HG02885 (cell line): ENCODE measurements around the gene STK35.
"Not testable (repeated sequence)": the region's sequence is repeated elsewhere in the genome, so short reads cannot be mapped to it uniquely, and the experiment has no call there.

ENCODE experiments used
- ATAC-seq: cut with Tn5 transposase; IDR thresholded peaks from one replicate; pipeline ENCODE4 v1.9.1; 2021; ENCODE audit warnings: mild to moderate bottlenecking; ENCODE audit not compliant: unreplicated experiment, poor library complexity

STK35 gene

DNA sequence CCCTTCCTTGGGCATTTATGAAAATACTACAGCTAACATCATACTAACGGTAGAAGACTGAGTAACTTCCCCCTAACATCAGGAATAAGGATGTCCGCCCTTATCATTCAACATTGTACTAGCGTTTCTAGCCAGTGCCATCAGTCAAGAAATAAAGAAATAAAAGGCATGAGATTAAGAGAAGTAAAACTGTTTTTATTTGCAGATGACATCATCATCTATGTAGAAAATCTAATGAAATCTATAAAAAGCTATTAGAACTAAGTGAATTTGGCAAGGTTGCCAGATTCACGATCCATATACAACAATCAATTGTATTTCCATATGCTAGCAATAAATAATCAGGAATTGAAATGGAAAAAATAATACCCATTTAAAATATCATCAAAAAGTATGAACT lies 54.6 kb downstream of the STK35 start:
- ATAC-seq = no peak

DNA sequence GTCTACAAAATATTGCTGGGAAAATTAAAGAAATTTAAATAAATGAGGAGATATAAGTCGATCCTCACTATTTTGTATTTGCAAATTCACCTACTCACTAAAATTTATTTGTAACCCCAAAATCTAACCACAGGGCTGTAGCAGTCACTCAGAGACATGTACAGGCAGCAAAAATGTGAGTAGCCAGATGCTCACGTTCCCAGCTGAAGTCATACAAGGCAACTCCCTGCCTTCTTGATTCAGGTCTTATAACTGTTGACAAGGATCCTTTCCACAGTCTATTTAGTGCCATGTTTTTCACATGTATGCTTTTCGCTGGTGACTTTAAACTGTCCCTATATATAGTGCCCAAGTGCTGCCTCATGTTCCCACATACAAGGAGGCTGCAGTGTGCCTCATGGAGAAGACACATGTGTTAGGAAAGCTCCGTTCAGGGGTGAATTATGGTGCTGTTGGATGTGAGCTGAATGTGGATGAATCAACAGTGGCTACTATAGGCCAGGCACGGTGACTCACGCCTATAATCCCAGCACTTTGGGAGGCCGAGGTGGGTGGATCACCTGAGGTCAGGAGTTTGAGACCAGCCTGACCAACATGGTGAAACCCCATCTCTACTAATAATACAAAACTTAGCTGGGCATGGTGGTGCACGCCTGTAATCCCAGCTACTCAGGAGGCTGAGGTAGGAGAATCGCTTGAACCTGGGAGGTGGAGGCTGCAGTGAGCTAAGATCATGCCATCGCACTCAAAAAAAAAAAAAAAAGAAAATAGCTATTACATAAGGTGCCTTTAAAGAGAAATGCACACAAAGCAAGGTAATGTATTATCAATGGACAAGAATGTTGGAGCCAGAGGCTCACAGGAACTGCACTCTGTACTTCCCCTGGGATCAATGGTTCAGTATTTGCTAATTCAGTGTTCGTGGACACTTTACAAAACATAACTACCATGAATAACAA lies 55.3 kb downstream of the STK35 start:
- no peak for ATAC-seq

DNA sequence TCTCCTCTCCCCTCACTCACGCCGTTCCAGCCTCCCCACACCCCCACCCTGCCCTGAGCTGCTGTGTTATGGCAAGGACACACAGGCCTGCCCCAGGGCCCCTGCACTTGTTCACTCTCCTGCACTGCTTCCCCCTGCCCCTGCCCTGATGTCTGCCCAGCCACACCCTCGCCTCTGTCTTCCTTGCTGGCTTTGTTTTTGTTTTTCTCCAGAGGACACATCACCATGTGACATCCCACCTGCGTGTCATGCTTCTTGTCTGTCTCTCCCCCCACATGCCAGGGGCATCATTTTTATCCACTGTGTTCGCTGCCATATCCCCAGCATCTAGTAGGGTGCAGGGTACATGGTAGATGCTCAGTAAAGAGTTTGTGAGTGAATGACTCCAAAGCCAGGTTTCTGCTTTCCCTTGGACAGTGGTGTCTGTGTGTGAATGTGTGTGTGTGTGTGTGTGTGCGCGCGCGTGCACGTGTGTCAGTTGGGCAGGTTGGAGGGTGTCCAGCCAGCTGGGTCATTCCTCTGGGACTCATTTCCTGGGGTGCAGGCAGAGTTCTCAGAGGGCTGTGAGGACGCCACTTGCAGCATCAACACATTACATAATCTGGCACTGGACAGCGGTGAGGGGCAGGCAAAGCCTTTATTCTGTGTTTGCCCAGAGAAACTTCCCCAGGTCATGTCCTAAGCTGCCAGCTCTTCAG lies 60.6 kb downstream of the STK35 start:
- no peak for ATAC-seq

DNA sequence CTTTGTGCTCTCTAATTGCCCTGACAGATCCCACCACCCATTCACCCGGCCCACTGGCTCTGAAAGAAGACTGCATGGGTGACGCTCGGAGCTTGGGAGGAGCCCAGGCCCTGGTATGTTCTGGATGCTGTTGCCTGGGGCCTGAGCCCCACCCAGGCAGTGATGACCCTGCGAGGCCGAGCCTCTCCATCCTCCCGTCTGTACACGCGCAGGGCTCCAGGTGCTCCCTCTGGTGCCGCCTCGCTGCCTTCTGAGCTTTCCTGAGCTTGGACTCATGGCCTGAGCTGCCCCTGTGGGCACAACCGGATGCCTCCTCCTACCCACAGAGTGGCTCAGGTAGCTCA lies 61.2 kb downstream of the STK35 start:
- no peak for ATAC-seq

DNA sequence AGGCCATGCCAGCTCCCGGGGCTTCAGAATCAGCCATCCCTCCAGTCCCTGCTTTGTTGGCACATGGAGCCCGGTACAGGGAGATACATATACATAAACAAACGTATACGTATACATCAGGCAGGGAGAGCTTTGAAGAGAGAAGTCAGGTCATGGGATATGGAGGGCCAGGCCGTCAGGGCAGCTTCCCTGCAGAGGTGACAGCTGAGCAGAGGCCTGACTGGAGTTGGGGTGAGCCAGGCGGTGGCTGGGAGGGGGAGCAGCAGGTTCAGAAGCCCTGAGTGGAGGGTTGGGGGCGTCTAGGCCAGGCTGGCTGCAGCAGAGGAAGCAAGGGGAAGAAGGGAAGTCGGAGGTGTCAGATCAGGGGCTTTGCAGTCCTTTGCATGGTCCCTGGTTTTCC lies 61.7 kb downstream of the STK35 start:
- no peak for ATAC-seq

DNA sequence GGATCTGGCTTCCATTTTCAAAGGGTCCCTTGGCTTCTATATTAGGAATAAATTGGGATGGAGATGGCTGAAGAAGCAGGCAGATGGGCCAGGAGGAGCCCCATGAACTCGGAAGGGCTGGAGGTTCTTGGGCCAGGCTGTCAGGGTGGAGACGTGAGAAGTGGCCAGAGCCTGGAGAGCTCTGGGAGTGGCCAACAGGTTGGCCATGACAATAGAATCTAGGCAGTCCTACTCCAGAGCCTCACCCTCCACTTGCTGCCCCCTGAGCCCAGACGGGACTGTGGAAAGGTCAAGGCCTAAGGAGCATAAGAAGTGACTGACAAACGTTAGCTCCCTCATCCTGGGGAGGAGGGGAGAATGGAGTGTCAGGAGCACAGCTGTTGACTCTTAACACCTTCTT lies 62.1 kb downstream of the STK35 start:
- ATAC-seq = no peak

DNA sequence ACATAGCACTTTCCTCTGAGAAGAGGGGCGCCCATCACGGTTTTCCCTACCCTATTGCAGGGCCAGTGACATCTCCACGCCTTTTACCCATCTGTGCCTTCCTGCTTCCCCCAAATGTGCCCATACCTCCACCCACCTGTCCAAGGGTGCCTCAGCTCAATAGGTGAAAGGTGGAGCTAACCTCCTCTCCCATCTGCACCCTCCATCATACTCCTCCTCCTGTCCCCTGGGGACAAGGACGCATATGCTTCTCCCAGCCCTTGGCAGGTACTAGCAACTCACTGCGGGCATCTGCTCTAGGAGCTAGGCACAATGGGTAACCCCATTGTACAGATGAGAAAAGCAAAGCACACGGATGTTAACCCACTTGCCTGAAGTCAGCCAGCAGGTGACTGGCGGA lies 62.8 kb downstream of the STK35 start:
- no peak for ATAC-seq

DNA sequence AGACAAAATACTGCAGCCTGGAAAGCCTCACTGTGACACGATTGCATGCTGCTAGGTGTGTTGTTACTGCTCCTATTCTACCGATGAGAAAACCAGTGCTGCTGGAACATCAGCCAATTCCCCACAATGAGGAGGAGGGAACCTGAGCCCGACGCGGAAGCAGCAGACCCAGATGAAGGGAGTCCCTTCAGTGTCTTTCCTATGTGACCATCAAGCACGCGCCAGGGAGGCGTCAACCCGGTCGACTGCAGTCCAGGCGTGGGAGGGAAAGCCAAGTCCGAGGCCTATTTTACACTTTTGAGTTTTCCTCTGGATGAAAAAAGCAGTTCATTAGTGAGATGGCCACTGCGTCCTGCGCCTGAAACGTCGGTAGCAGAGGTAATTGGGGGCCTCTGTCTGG lies 63.3 kb downstream of the STK35 start:
- no peak for ATAC-seq

DNA sequence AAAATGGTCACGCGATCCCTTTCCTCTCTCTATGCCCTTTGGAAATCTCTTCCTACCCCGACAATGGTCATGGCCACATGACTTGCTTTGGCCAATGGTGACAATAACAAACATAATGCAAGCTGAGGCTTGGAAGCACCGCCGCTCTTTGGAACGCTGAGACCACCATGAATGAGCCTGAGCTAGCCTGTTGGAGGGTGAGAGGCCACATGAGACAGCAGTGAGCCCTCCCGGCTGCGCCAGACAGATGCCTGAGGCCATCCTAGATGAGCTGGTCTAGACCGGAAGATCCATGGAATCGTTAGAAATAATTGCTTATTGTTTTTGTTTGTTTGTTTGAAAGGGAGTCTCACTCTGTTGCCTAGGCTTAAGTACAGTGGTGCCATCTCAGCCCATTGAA lies 64.2 kb downstream of the STK35 start:
- ATAC-seq = no peak

DNA sequence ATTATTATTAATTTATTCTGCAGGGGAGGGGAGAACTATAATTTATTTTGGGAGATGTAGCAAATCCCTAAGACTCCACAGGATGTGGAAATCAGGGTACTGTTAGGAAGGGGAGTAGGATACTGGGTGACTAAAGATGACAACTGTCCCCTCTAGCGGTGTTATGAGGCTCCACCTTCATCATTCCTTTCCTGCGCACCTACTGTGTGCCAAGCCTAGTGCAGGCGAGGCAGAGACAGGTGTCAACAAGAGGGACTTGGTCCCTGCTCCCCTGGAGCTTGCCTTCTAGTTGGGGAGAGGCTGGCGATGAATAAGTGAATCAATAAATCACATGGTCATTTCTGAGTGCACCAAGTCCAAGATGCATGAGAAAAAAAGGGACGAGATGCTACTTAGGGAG lies 65.5 kb downstream of the STK35 start:
- ATAC-seq = no peak

DNA sequence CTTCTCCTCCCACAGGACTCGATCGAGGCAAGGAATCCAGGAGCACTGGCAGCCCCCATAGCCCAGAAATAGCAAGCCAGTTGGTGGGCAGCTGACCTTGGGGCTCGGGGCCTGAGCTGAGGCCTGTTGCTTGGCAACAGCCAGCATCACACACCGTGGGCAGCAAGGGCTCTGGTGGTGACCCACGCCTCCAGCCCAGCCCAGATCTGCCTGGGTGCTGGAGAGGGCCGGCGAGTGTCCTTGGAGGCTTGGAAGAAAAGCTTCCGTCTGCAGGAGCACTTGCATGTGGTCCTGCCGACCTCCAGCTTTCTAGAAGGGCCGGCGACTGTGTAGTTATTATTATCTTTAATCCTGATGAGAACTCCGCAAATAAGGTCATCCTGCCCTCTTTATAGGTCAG lies 67.3 kb downstream of the STK35 start:
- no peak for ATAC-seq

DNA sequence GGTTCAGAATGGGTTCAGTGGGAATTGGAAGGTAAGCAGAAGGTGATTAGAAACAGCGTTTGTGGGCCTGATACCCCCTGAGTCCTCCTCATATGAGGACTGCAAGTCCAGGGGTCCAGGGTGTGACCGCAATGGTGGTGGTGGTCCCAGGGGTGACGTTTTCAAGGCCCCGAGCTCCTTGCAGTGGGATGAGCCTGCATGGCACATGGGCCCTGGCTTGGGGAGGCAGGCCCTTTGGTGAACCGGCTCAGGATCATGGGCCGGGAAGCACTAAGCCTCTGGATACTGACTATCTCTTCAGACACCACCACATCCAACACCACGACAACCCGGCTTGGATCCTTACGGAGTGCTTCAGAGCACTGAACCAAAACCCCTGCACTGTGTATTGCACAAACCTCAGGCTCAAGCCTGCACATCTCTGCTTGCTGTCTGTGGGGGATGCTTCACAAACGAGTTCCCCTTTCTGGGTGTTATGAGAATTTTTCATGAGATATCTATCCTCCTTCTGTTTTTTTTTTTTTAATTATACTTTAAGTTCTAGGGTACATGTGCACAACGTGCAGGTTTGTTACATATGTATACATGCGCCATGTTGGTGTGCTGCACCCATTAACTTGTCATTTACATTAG lies 67.9 kb downstream of the STK35 start:
- ATAC-seq = no peak

DNA sequence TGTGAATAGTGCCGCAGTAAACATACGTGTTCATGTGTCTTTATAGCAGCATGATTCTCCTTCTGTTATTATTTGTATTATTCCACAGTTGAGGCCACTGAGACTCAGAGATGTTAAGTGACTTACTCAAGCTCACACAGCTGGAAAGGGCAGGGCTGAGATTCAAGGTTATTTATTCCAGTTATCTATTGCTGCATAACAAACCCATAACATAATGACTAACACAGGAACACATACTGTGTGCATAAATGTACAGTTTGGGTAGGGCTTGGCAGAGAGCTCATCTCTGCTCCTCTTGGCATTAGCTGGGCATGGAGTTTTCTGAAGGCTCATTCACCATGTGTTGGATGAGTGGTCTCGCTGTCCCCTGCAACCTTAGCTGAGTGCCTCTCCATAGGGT lies 68.8 kb downstream of the STK35 start:
- no peak for ATAC-seq

DNA sequence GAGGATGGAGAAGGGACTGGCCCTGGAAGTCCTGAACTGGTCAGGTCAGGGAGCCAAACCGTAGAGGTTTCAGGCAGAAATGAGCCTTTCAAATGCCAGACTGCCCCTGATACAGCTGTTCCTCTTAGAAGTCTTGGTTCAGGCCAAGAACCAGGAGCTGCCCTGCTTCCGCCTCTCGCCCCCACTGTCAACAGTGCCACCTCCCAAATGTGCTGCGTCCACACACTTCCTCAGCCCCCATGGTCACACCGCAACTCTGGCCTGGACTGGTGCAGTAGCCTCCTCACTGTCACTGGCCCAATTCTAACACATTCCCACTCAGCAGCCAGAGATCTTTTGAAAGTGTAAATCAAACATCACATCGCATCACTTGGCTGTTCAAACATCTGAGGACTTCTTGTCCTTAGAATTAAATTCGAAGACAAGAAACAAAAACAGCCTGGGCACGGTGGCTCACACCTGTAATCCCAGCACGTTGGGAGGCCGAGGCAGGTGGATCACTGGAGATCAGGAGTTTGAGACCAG lies 69.7 kb downstream of the STK35 start:
- no peak for ATAC-seq

DNA sequence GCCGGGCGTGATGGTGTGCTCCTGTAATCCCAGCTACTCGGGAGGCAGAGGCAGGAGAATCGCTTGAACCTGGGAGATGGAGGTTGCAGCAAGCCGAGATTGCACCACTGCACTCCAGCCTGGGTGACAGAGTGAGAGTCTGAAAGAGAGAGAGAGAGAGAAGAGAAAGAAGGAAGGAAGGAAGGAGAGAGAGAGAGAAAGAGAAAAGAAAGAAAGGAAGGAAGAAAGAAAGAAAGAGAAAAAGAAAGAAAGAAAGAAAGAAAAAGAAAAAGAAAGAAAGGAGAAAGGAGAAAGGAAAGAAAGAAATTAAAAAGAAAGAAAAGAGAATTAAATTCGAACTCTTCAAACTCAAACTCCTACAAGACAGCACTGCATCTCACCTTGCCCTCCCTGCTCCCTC lies 70.2 kb downstream of the STK35 start:
- ATAC-seq = not testable (repeated sequence)

DNA sequence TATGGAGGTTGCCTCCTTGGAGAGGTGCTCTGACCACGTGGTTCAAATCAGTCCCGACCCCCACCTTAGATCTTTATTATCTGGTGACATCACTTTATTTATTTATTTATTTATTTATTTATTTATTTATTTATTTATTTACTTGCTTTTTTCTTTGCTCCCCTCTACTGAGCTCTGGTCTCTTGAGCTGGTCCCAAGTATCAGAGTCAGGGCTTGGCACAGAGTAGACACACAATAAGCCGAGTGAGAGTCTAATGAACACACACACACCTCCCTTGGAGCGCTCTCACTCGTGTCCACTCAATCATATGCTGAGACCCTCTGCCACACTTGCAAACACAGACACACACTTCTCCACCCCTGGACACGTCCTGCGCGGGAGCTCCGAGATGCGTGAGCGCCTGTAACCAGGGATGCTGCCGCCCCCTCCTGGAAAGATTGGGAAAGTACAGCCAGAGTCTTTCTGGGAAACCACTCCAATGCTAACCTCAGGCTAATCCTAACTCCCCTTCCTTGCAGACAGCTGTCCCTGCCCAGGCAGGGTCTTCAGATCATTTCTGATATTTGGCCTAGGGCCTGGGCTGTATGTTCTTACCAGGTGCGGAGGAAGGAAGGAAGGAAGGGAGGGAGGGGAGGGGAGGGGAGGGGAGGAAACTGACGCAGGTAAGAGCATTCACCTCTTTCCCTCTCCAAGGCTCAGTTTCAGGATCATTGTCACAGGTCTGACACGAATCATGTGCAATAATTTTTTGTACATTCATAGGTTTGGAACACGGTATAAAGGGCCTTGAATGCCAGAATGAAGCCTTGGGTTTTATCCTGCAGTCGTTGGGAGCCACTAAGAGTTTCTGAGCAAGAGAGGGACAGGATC lies 70.9 kb downstream of the STK35 start:
- no peak for ATAC-seq

DNA sequence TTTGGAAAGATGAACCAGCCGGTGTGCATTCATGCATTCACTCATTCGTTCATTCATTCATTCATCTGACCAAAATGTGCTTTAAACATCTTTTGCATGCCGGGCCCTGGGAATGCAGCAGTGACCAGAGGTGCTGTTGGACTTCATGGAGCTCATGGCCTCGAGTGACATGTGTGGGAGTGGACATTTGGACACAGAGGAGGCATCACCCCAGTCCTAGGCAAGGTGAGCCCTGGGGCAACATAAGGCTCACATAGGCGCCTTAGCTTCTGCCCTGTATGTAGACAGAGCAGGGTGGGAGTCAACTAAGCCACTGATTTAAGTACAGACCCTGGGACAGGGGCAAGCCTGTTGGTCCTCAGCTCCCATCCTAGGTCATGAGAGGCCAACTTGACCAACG lies 71.6 kb downstream of the STK35 start:
- ATAC-seq = no peak

DNA sequence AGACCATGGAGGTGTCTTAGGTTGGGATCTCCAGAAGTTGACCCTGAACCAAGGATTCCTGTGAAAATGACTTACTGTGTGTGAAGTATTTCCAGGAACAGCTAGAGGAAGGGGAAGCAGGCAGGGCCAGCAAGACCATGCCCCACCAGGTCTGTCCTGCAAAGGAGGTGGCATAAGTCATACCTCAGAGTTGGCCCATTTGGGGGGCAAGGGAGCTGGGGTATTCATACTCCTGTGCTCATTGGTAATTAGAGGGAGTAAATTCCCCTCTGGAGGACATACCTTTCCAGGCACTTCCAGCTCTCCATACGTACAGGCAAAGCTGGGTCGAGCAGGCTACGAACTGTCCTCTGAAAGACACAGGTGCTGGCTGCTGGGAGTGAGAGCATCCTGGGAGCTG lies 72.4 kb downstream of the STK35 start:
- no peak for ATAC-seq

DNA sequence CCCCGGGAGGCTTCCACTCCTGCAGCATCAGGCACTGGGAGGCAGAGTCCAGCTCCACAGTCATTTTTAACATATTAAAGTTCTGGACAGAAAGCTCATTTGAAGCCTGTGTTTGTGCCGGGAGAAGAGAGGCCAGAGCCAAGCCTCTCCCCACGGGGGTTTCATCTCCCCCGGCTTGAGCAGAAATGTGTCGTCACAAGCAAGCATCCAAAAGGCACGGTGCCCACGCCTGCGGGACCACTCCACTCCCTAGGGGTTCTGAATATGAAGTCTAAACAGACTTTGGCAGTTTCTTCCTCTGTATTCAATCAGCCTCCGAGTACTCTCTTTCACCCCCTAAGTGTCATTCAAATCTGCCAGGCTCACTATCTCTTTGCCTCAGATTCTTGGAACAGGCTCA lies 75.3 kb downstream of the STK35 start:
- no peak for ATAC-seq
